ENCODE measurements around the gene ADAMTSL3.
A peak's percentile ranks its signal among the peaks of the same experiment; 100 is the strongest.
"Not testable (repeated sequence)": the region's sequence is repeated elsewhere in the genome, so short reads cannot be mapped to it uniquely, and the experiment has no call there.

Gene ADAMTSL3

GRCh38 chr15:83927704-83928391 is 273.9 kb downstream of the ADAMTSL3 start:
- no peak for DNase-seq (ENCODE audit: low spot score)

GRCh38 chr15:83928392-83928734 is 274.4 kb downstream of the ADAMTSL3 start:
- DNase-seq (ENCODE audit: low spot score) = no peak

GRCh38 chr15:83928878-83929418 is 275.0 kb downstream of the ADAMTSL3 start:
- no peak for DNase-seq (ENCODE audit: low spot score)

GRCh38 chr15:83929619-83930018 is 275.7 kb downstream of the ADAMTSL3 start:
- DNase-seq (ENCODE audit: low spot score) = no peak

GRCh38 chr15:83930392-83931212 is 276.7 kb downstream of the ADAMTSL3 start:
- peak; percentile 37 for DNase-seq (ENCODE audit: low spot score)

GRCh38 chr15:83935774-83936173 is 281.9 kb downstream of the ADAMTSL3 start:
- DNase-seq (ENCODE audit: low spot score) = no peak

GRCh38 chr15:83940136-83940535 is 286.2 kb downstream of the ADAMTSL3 start:
- DNase-seq (ENCODE audit: low spot score) = no peak

GRCh38 chr15:83943043-83943442 is 289.1 kb downstream of the ADAMTSL3 start:
- no peak for DNase-seq (ENCODE audit: low spot score)

GRCh38 chr15:83943849-83944404 is 290.0 kb downstream of the ADAMTSL3 start:
- DNase-seq (ENCODE audit: low spot score) = no peak

- DNase-seq (ENCODE audit: low spot score) = no peak
These were observed 293.2 kb downstream of the ADAMTSL3 start for GRCh38 chr15:83947156-83947555.

- no peak for DNase-seq (ENCODE audit: low spot score)
These were observed 300.6 kb downstream of the ADAMTSL3 start for GRCh38 chr15:83954506-83954905.

- no peak for DNase-seq (ENCODE audit: low spot score)
These were observed 301.9 kb downstream of the ADAMTSL3 start for GRCh38 chr15:83955806-83956265.

GRCh38 chr15:83956887-83957286 is 303.0 kb downstream of the ADAMTSL3 start:
- no peak for DNase-seq (ENCODE audit: low spot score)

GRCh38 chr15:83959477-83959876 is 305.6 kb downstream of the ADAMTSL3 start:
- no peak for DNase-seq (ENCODE audit: low spot score)

GRCh38 chr15:83960192-83960829 is 306.4 kb downstream of the ADAMTSL3 start:
- no peak for DNase-seq (ENCODE audit: low spot score)

- DNase-seq (ENCODE audit: low spot score) = no peak
These were observed 307.4 kb downstream of the ADAMTSL3 start for GRCh38 chr15:83961311-83961710.

- not testable (repeated sequence) for DNase-seq (ENCODE audit: low spot score)
These were observed 311.0 kb downstream of the ADAMTSL3 start for GRCh38 chr15:83964967-83965366.

GRCh38 chr15:83970295-83970890 is 316.5 kb downstream of the ADAMTSL3 start:
- no peak for DNase-seq (ENCODE audit: low spot score)

GRCh38 chr15:83971992-83972391 is 318.1 kb downstream of the ADAMTSL3 start:
- DNase-seq (ENCODE audit: low spot score) = no peak

GRCh38 chr15:83973816-83974215 is 319.9 kb downstream of the ADAMTSL3 start:
- DNase-seq (ENCODE audit: low spot score) = peak; percentile 10

GRCh38 chr15:83977992-83978391 is 324.1 kb downstream of the ADAMTSL3 start:
- DNase-seq (ENCODE audit: low spot score) = no peak

GRCh38 chr15:83978588-83978987 is 324.7 kb downstream of the ADAMTSL3 start:
- DNase-seq (ENCODE audit: low spot score) = no peak
